ENCODE results near the gene CDKL1. TPM values are rescaled to one million over a fixed set of nuclear protein-coding genes. Genes with fewer than 3 reads are reported as not detected.
"Not testable (repeated sequence)": the region's sequence is repeated elsewhere in the genome, so short reads cannot be mapped to it uniquely, and the experiment has no call there.

Gene CDKL1
- total and polyA plus RNA-seq, 5 experiments from 2014 or later, result 0.90 to 9.0 (median 3.9) TPM

- Mint-ChIP-seq H3K36me3 (peaks cover 0 to 12% (median 10%) of the 10 kb centered on the region in 3 donors), H3K4me1 (peaks cover 23 to 48% (median 45%) of the 10 kb centered on the region in 4 donors), H3K27ac (peak overlapping the region; percentile 90 to 97 (median 94)), H3K9me3 (no peaks in the 10 kb centered on the region), H3K27me3 (no peaks in the 10 kb centered on the region), H3K4me3 (peak overlapping the region; percentile 83 to 94 (median 90))
- ATAC-seq (peak; percentile 41 to 45), DNase-seq (peak in 6 of 10 donors; percentile 19 to 38 (median 28))
- POLR2A ChIA-PET, result interaction anchor here (0.6 to 2.3 kb wide), 5 partner anchors 9 to 777 kb away, joined by 3 to 8 read pairs (median 3); partner anchors contain the start of genes CDKL1, DMAC2L, L2HGDH and RPS29
These were observed 33.6 kb downstream of the CDKL1 start for GRCh38 chr14:50362764-50363713.

GRCh38 chr14:50361473-50362403, 34.9 kb downstream of the CDKL1 start:
- H3K9me3 Mint-ChIP-seq, DNase-seq, H3K27me3 Mint-ChIP-seq, ATAC-seq: not testable (repeated sequence)
- Mint-ChIP-seq H3K4me3 (peak overlapping the region in 6 of 10 donors; percentile 30 to 94 (median 90)), H3K4me1 (peaks cover 19 to 41% (median 38%) of the 10 kb centered on the region in 4 donors), H3K36me3 (peaks cover 0 to 24% (median 22%) of the 10 kb centered on the region in 3 donors), H3K27ac (peak overlapping the region in 7 of 10 donors; percentile 21 to 97 (median 94))
- POLR2A ChIA-PET, result interaction anchor here (1.3 kb wide), 1 partner anchor 35 kb away, joined by 3 read pairs; the partner anchor contains the start of gene CDKL1

DNA sequence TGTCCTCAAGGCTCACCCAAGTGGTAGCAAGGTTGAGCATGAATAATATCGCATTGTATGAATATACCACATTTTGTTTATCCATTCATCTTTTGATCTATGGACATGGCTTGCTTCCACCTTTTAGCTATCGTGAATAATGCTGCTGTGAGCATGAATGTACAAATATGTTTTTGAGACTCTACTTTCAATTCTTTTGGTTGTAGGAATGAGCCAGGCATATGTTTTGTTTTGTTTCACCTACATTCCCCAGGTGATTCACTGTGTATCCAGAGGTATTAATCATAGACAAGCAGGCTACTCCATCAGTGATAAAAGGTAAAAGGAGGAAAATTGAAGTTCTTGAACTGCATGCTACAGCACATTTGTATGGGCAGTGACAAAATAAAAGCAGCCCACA, 35.8 kb downstream of the CDKL1 start:
- Mint-ChIP-seq H3K27ac (peak overlapping the region in 2 of 10 donors; percentile 47 to 50), H3K4me1 (peaks cover 16 to 34% (median 31%) of the 10 kb centered on the region in 4 donors), H3K4me3 (peak overlapping the region in 2 of 10 donors; percentile 0 to 11), H3K9me3 (no peaks in the 10 kb centered on the region), H3K27me3 (no peaks in the 10 kb centered on the region), H3K36me3 (peaks cover 0 to 32% (median 23%) of the 10 kb centered on the region in 3 donors)
- POLR2A ChIA-PET, result no interaction called here
- DNase-seq (no peak), ATAC-seq (no peak)

GRCh38 chr14:50360093-50360492, 36.6 kb downstream of the CDKL1 start:
- peaks cover 16 to 34% (median 31%) of the 10 kb centered on the region in 4 donors for H3K4me1 Mint-ChIP-seq
- no peaks in the 10 kb centered on the region for H3K27me3 Mint-ChIP-seq
- POLR2A ChIA-PET, result interaction anchor here (0.6 kb wide), 1 partner anchor 13 kb away, joined by 3 read pairs; no protein-coding TSS in a partner anchor
- no peaks in the 10 kb centered on the region for H3K9me3 Mint-ChIP-seq
- H3K4me3 Mint-ChIP-seq, result no peak overlapping the region
- H3K36me3 Mint-ChIP-seq, result peaks cover 0 to 32% (median 23%) of the 10 kb centered on the region in 3 donors
- DNase-seq (no peak), ATAC-seq (no peak)
- no peak overlapping the region for H3K27ac Mint-ChIP-seq

DNA sequence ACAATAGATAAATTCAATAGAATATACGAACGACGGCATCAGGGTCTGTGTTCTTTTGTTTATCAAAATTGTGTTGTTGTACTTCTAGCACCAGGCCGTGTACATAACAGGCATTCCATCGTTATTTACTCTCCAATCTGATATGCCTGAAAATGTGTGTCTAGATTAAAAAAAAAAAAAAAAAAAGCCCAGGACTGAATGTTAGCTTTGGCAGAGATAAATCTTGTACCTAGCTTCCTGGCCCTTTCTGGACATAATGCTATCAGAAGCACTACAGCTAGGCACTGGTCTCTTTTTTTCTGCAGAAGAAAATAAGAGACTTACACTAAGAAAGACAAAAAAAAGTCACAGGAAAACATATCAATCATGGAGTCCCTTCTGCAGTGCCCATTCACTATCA, 37.0 kb downstream of the CDKL1 start:
- H3K36me3 Mint-ChIP-seq, result peaks cover 0 to 32% (median 23%) of the 10 kb centered on the region in 3 donors
- POLR2A ChIA-PET, result interaction anchor here (0.6 kb wide), 2 partner anchors 13 to 168 kb away, joined by 3 read pairs; no protein-coding TSS in a partner anchor
- H3K27ac Mint-ChIP-seq, result no peak overlapping the region
- peaks cover 16 to 31% (median 28%) of the 10 kb centered on the region in 4 donors for H3K4me1 Mint-ChIP-seq
- ATAC-seq, result no peak
- no peaks in the 10 kb centered on the region for H3K27me3 Mint-ChIP-seq
- H3K9me3 Mint-ChIP-seq, result no peaks in the 10 kb centered on the region
- H3K4me3 Mint-ChIP-seq, result no peak overlapping the region
- no peak for DNase-seq

GRCh38 chr14:50357753-50358395, 38.8 kb downstream of the CDKL1 start:
- H3K27me3 Mint-ChIP-seq, result no peaks in the 10 kb centered on the region
- no peak for ATAC-seq
- no peaks in the 10 kb centered on the region for H3K9me3 Mint-ChIP-seq
- H3K4me3 Mint-ChIP-seq, result no peak overlapping the region
- H3K36me3 Mint-ChIP-seq, result peaks cover 0 to 35% (median 27%) of the 10 kb centered on the region in 3 donors
- POLR2A ChIA-PET, result no interaction called here
- peak overlapping the region in 3 of 10 donors; percentile 1 to 87 (median 6) for H3K27ac Mint-ChIP-seq
- peaks cover 8 to 20% (median 18%) of the 10 kb centered on the region in 4 donors for H3K4me1 Mint-ChIP-seq
- no peak for DNase-seq

GRCh38 chr14:50357124-50357523, 39.6 kb downstream of the CDKL1 start:
- peaks cover 0 to 32% (median 28%) of the 10 kb centered on the region in 3 donors for H3K36me3 Mint-ChIP-seq
- peak overlapping the region in 2 of 10 donors; percentile 6 to 87 for H3K27ac Mint-ChIP-seq
- DNase-seq, result no peak
- no peaks in the 10 kb centered on the region for H3K9me3 Mint-ChIP-seq
- no peaks in the 10 kb centered on the region for H3K27me3 Mint-ChIP-seq
- POLR2A ChIA-PET, result no interaction called here
- no peak overlapping the region for H3K4me3 Mint-ChIP-seq
- peaks cover 2 to 13% (median 11%) of the 10 kb centered on the region in 4 donors for H3K4me1 Mint-ChIP-seq
- no peak for ATAC-seq

- H3K36me3 Mint-ChIP-seq, result peaks cover 0 to 32% (median 28%) of the 10 kb centered on the region in 3 donors
- H3K27me3 Mint-ChIP-seq, ATAC-seq: not testable (repeated sequence)
These were observed 40.4 kb downstream of the CDKL1 start for GRCh38 chr14:50356283-50356682.

GRCh38 chr14:50355692-50356091, 41.0 kb downstream of the CDKL1 start:
- H3K4me3 Mint-ChIP-seq, result no peak overlapping the region
- peaks cover 2 to 9% (median 3%) of the 10 kb centered on the region in 4 donors for H3K4me1 Mint-ChIP-seq
- POLR2A ChIA-PET, result no interaction called here
- ATAC-seq (no peak), DNase-seq (no peak)
- H3K27me3 Mint-ChIP-seq, result no peaks in the 10 kb centered on the region
- peak overlapping the region in 2 of 10 donors; percentile 16 to 34 for H3K27ac Mint-ChIP-seq
- H3K9me3 Mint-ChIP-seq, result no peaks in the 10 kb centered on the region
- H3K36me3 Mint-ChIP-seq, result peaks cover 0 to 32% (median 28%) of the 10 kb centered on the region in 3 donors

More at GRCh38 chr14:50356283-50356682, 40.4 kb downstream of the CDKL1 start:
- H3K27ac Mint-ChIP-seq, result peak overlapping the region in 1 of 10 donors; percentile 15
- peaks cover 2 to 13% (median 8%) of the 10 kb centered on the region in 4 donors for H3K4me1 Mint-ChIP-seq
- DNase-seq, H3K9me3 Mint-ChIP-seq, H3K4me3 Mint-ChIP-seq: not testable (repeated sequence)
- POLR2A ChIA-PET, result interaction anchor here (0.9 kb wide), 1 partner anchor 9 kb away, joined by 3 read pairs; no protein-coding TSS in a partner anchor

- DNase-seq, result no peak
- Mint-ChIP-seq H3K36me3 (peaks cover 0 to 32% (median 28%) of the 10 kb centered on the region in 3 donors), H3K9me3 (no peaks in the 10 kb centered on the region), H3K4me3 (no peak overlapping the region), H3K27ac (no peak overlapping the region), H3K27me3 (no peaks in the 10 kb centered on the region), H3K4me1 (peaks cover 0 to 2% (median under 1%) of the 10 kb centered on the region in 4 donors)
- no peak for ATAC-seq
- POLR2A ChIA-PET, result interaction anchor here (0.9 kb wide), 1 partner anchor 10 kb away, joined by 3 read pairs; no protein-coding TSS in a partner anchor
These were observed 42.2 kb downstream of the CDKL1 start for GRCh38 chr14:50354527-50354926.

DNA sequence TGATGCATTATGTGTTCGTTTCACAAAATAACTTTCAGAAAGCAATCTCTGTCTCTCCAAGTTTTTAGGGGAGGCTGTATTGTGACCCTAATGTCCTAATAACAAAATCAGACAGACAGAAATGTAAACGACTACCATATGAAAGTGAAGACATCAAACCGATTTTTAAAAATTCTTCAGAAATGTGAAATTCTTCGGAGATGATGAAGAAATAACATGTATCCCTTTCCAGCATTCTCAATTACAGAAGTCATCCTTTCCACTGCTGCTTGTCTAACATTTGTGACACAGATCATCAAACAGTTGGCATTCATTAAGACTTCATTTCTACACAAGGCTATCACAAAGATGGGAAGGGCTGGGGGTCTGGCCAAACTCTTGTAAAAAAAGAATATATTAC, 43.6 kb downstream of the CDKL1 start:
- no peak for DNase-seq
- ATAC-seq, result no peak
- Mint-ChIP-seq H3K4me1 (peaks cover 0 to 2% (median 0%) of the 10 kb centered on the region in 4 donors), H3K27me3 (no peaks in the 10 kb centered on the region), H3K9me3 (no peaks in the 10 kb centered on the region), H3K27ac (no peak overlapping the region), H3K4me3 (no peak overlapping the region), H3K36me3 (peaks cover 0 to 24% (median 18%) of the 10 kb centered on the region in 3 donors)
- POLR2A ChIA-PET, result interaction anchor here (0.6 kb wide), 1 partner anchor 664 kb away, joined by 4 read pairs; no protein-coding TSS in a partner anchor

All from naive thymus-derived CD8-positive, alpha-beta T cell (primary cell).